Measurements from ENCODE around the gene NUDT2.

NUDT2 gene

GRCh38 chr9:34370970-34371880, 41.9 kb downstream of the NUDT2 start:
- DNase-seq: peak; percentile 28 to 39

GRCh38 chr9:34371886-34372466, 42.6 kb downstream of the NUDT2 start:
- no peak for DNase-seq
- TF ChIP-seq GATA1 (IDR thresholded peaks at IDR 0.05; ENCODE audit: low read depth, low read length) (no peak), POLR2A (IDR thresholded peaks at IDR 0.05; ENCODE audit: low read length) (no peak)

More at GRCh38 chr9:34370970-34371880, 41.9 kb downstream of the NUDT2 start:
- no peak for TF ChIP-seq POLR2A (IDR thresholded peaks at IDR 0.05; ENCODE audit: low read length)
- TF ChIP-seq GATA1 (IDR thresholded peaks at IDR 0.05; ENCODE audit: low read depth, low read length): no peak

- no peak for TF ChIP-seq GATA1 (IDR thresholded peaks at IDR 0.05; ENCODE audit: low read depth, low read length)
- no peak for TF ChIP-seq POLR2A (IDR thresholded peaks at IDR 0.05; ENCODE audit: low read length)
- no peak for DNase-seq
These were observed 43.2 kb downstream of the NUDT2 start for GRCh38 chr9:34372467-34373011.

GRCh38 chr9:34373749-34374148, 44.4 kb downstream of the NUDT2 start:
- no peak for DNase-seq
- no peak for TF ChIP-seq POLR2A (IDR thresholded peaks at IDR 0.05; ENCODE audit: low read length)
- TF ChIP-seq GATA1 (IDR thresholded peaks at IDR 0.05; ENCODE audit: low read depth, low read length): no peak

GRCh38 chr9:34374339-34374738, 45.0 kb downstream of the NUDT2 start:
- DNase-seq: no peak
- TF ChIP-seq GATA1 (IDR thresholded peaks at IDR 0.05; ENCODE audit: low read depth, low read length) (no peak), POLR2A (IDR thresholded peaks at IDR 0.05; ENCODE audit: low read length) (no peak)

- TF ChIP-seq GATA1 (IDR thresholded peaks at IDR 0.05; ENCODE audit: low read depth, low read length): no peak
- no peak for TF ChIP-seq POLR2A (IDR thresholded peaks at IDR 0.05; ENCODE audit: low read length)
- no peak for DNase-seq
These were observed 45.7 kb downstream of the NUDT2 start for GRCh38 chr9:34374905-34375552.

- DNase-seq: peak in 1 of 2 experiments; percentile 40
These were observed 46.7 kb downstream of the NUDT2 start for GRCh38 chr9:34375901-34376595.

GRCh38 chr9:34376596-34377403, 47.4 kb downstream of the NUDT2 start, which contains the start of gene MYORG:
Gene MYORG, minus strand, starts transcription at chr9:34376898. Its CDS starts 3,955 bp downstream, at chr9:34372943.
- DNase-seq: peak; percentile 92
- TF ChIP-seq POLR2A (IDR thresholded peaks at IDR 0.05; ENCODE audit: low read length): no peak

More at GRCh38 chr9:34375901-34376595, 46.7 kb downstream of the NUDT2 start:
- TF ChIP-seq POLR2A (IDR thresholded peaks at IDR 0.05; ENCODE audit: low read length) (no peak), GATA1 (IDR thresholded peaks at IDR 0.05; ENCODE audit: low read depth, low read length) (no peak)

GRCh38 chr9:34377404-34377746, 48.0 kb downstream of the NUDT2 start:
- peak; percentile 41 to 49 for DNase-seq
- no peak for TF ChIP-seq POLR2A (IDR thresholded peaks at IDR 0.05; ENCODE audit: low read length)
- TF ChIP-seq GATA1 (IDR thresholded peaks at IDR 0.05; ENCODE audit: low read depth, low read length): no peak

GRCh38 chr9:34378376-34379060, 49.1 kb downstream of the NUDT2 start:
- DNase-seq: no peak
- TF ChIP-seq GATA1 (IDR thresholded peaks at IDR 0.05; ENCODE audit: low read depth, low read length) (no peak), POLR2A (IDR thresholded peaks at IDR 0.05; ENCODE audit: low read length) (no peak)

- TF ChIP-seq GATA1 (IDR thresholded peaks at IDR 0.05; ENCODE audit: low read depth, low read length) (no peak), POLR2A (IDR thresholded peaks at IDR 0.05; ENCODE audit: low read length) (no peak)
- peak; percentile 83 to 91 for DNase-seq
These were observed 50.1 kb downstream of the NUDT2 start for GRCh38 chr9:34379334-34380033.
